A549 (cell line): ENCODE results near the gene RSF1.
A peak's percentile ranks its signal among the peaks of the same experiment; 100 is the strongest.

ENCODE experiments used
- CTCF ChIP-seq: fragments of >200 bp; sonication (Bioruptor Twin); formaldehyde crosslinking; IDR thresholded peaks from 3 replicates; pipeline ENCODE4 v1.5.1; 2016
- E2F6 ChIP-seq: IDR thresholded peaks from 2 replicates; pipeline ENCODE4 v1.6.1; 2012; ENCODE audit warnings: low read depth, borderline replicate concordance
- HOXB5 ChIP-seq: fragments of 250-450 bp; sonication (Bioruptor Pico); IDR thresholded peaks from 2 replicates; pipeline ENCODE4 v1.5.0; 2020; ENCODE audit warnings: mild to moderate bottlenecking, moderate library complexity
- MAX ChIP-seq: IDR thresholded peaks from 2 replicates; pipeline ENCODE4 v1.6.1; 2012
- POLR2A ChIP-seq: IDR thresholded peaks from 2 replicates; pipeline ENCODE4 v1.6.1; 2012; ENCODE audit warnings: mild to moderate bottlenecking, low read length
- REST ChIP-seq: fragments of 200-600 bp; sonication (generic); IDR thresholded peaks from 2 replicates; pipeline ENCODE4 v1.6.1; 2016; ENCODE audit warnings: antibody characterized with exemption, mild to moderate bottlenecking, moderate library complexity
- SREBF2 ChIP-seq: fragments of 450-650 bp; IDR thresholded peaks from 2 replicates; pipeline ENCODE4 v1.6.1; 2014; ENCODE audit warnings: mild to moderate bottlenecking, moderate library complexity
- ZNF302 ChIP-seq: fragments of 250-450 bp; sonication (Bioruptor Pico); IDR thresholded peaks from 2 replicates; pipeline ENCODE4 v1.9.0; 2021; ENCODE audit warnings: inconsistent platforms, mild to moderate bottlenecking, moderate library complexity

DNA sequence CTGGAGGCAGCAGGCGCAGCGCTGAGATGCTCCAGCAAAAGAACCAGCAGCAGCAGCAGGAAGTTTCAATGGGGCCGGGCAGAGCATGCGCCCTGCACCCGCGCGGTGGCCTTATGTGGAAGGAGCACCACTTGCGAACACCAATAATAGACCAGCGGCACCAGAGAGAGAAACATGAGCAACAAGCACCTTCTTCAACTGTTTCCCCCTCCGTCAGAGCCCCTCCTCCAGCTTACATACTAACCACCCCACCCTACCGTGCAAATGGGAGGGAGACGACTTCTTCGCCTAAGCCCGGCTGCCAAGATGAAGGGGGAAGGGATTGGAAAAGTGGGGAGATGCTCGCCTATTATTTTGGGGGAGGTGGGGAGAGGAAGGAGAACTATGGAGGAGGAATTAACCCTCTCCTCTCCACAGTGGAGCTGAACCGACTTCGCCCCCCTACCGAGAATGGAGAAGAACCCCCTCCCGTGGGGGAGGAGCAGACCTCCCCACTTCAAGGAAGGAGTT, 1.1 kb downstream of the RSF1 start:
- TF ChIP-seq CTCF (no peak), POLR2A (peak; percentile 46), REST (no peak), HOXB5 (CRISPR knock-in tag) (no peak), MAX (peak; percentile 46; the same call in 1 of the 2 replicates), ZNF302 (CRISPR knock-in tag) (no peak), E2F6 (no peak; the same call in 1 of the 2 replicates), SREBF2 (no peak)
